HCT116 (cell line): Measurements from ENCODE around the gene HOXB7. TPM values are rescaled to one million over a fixed set of nuclear protein-coding genes. Genes with fewer than 3 reads are reported as not detected.

Experiments
- ATAC-seq: fragments of 200-7000 bp; cut with Tn5 transposase; 2 replicates; pipeline ENCODE4 v1.9.1; 2020; ENCODE audit warnings: mild to moderate bottlenecking, moderate library complexity
- BruUV-seq: library from RNA; stranded (reverse); fragments of 400-500 nt; replicated peaks from 2 replicates; lab custom pipeline; 2021; lab: Mats Ljungman, UMichigan
- CTCF ChIA-PET: fragments of 300-600 bp; sonication (Branson Sonifier 250); formaldehyde crosslinking; loops from one replicate; lab custom pipeline; 2021; ENCODE audit warnings: antibody characterized with exemption; lab: Charles Lee
- POLR2A ChIA-PET: fragments of 300-600, 350-600 bp; sonication (Branson Sonifier 250); formaldehyde crosslinking; loops from one replicate; lab custom pipeline; 2021; ENCODE audit warnings: antibody characterized with exemption; lab: Charles Lee
- RAD21 ChIA-PET, 2 experiments: fragments of 300-600 bp; sonication (Branson Sonifier 250); formaldehyde crosslinking; loops; one replicate each; lab custom pipeline; 2023; ENCODE audit warnings: low total read pairs in 2 of 2; ENCODE audit not compliant: uncharacterized antibody in 2 of 2, unreplicated experiment in 2 of 2, low non-redundant PET in 1 of 2; lab: Charles Lee
- DNase-seq: peaks from one replicate; pipeline ENCODE4 v3.0.0-alpha.2; 2010; ENCODE audit warnings: low read depth, low spot score
- H2AFZ ChIP-seq: fragments of 200-600 bp; shearing (Covaris generic), sonication (generic); 2 replicates; pipeline ENCODE4 v1.6.1; 2017; ENCODE audit warnings: low read depth, mixed run types, mixed read lengths, antibody characterized with exemption, low read length; ENCODE audit not compliant: poor library complexity, severe bottlenecking
- H3K27ac ChIP-seq: 2 replicates; pipeline ENCODE4 v1.5.1; 2012; ENCODE audit warnings: low read depth, low read length
- H3K27me3 ChIP-seq: fragments of 200-600 bp; sonication (generic); 2 replicates; pipeline ENCODE4 v1.6.1; 2016; ENCODE audit warnings: mixed run types, low read length, mixed read lengths; ENCODE audit not compliant: insufficient read depth
- H3K36me3 ChIP-seq, 2 experiments: fragments of 200-500 bp in 1 of 2; fragments of 200-600 bp in 1 of 2; sonication (Bioruptor generic) in 1 of 2; sonication (generic) in 1 of 2; 2 replicates each; pipeline versions ENCODE4 v1.5.1 to v1.6.1; 2014 to 2016; ENCODE audit warnings: low read length in 2 of 2, inconsistent platforms in 1 of 2, mixed read lengths in 1 of 2, mixed run types in 1 of 2; ENCODE audit not compliant: insufficient read depth in 2 of 2, control insufficient read depth in 1 of 2
- H3K4me1 ChIP-seq, 2 experiments: fragments of 200-600 bp in 1 of 2; sonication (generic) in 1 of 2; 2 replicates each; pipeline versions ENCODE4 v1.5.1 to v1.6.1; 2012 to 2017; ENCODE audit warnings: low read length in 2 of 2, inconsistent platforms in 1 of 2, mild to moderate bottlenecking in 1 of 2, mixed read lengths in 1 of 2, mixed run types in 1 of 2, moderate library complexity in 1 of 2; ENCODE audit not compliant: insufficient read depth in 2 of 2, control insufficient read depth in 1 of 2
- H3K4me2 ChIP-seq: fragments of 200-600 bp; sonication (generic); 2 replicates; pipeline ENCODE4 v1.6.1; 2017; ENCODE audit warnings: mixed run types, low read length, mixed read lengths
- H3K4me3 ChIP-seq, 2 experiments: fragments of 200-600 bp in 1 of 2; sonication (generic) in 1 of 2; replicated peaks in 1 of 2; 2 replicates each; pipeline ENCODE4 v1.5.1; 2011 to 2016; ENCODE audit warnings: low read length in 2 of 2, control low read depth in 1 of 2, low read depth in 1 of 2, mild to moderate bottlenecking in 1 of 2, mixed read lengths in 1 of 2, mixed run types in 1 of 2
- H3K79me2 ChIP-seq: fragments of 200-600 bp; sonication (generic); 2 replicates; pipeline ENCODE4 v1.6.1; 2017; ENCODE audit warnings: mild to moderate bottlenecking, mixed run types, low read length, moderate library complexity, mixed read lengths; ENCODE audit not compliant: insufficient read depth
- H3K9ac ChIP-seq: fragments of 200-600 bp; sonication (generic); 2 replicates; pipeline ENCODE4 v1.6.1; 2016; ENCODE audit warnings: low read length, mixed read lengths
- H3K9me2 ChIP-seq: fragments of 200-600 bp; sonication (generic), shearing (Covaris generic); 2 replicates; pipeline ENCODE4 v1.6.1; 2017; ENCODE audit warnings: mixed run types, mild to moderate bottlenecking, moderate library complexity; ENCODE audit not compliant: insufficient read depth
- H3K9me3 ChIP-seq, 2 experiments: fragments of 200-500 bp in 1 of 2; fragments of 200-600 bp in 1 of 2; sonication (Bioruptor generic) in 1 of 2; sonication (generic) in 1 of 2; 2 replicates each; pipeline ENCODE4 v1.6.1; 2014 to 2017; ENCODE audit warnings: low read length in 2 of 2, mixed read lengths in 2 of 2, inconsistent platforms in 1 of 2, low read depth in 1 of 2, mild to moderate bottlenecking in 1 of 2, mixed run types in 1 of 2, moderate library complexity in 1 of 2; ENCODE audit not compliant: control insufficient read depth in 1 of 2, insufficient read depth in 1 of 2
- H4K20me1 ChIP-seq: fragments of 200-600 bp; sonication (generic), shearing (Covaris generic); 2 replicates; pipeline ENCODE4 v1.6.1; 2017; ENCODE audit warnings: mixed run types, mild to moderate bottlenecking, moderate library complexity; ENCODE audit not compliant: insufficient read depth
- ATF3 ChIP-seq: IDR thresholded peaks from 2 replicates; pipeline ENCODE4 v1.6.1; 2012
- JUND ChIP-seq: IDR thresholded peaks from 2 replicates; pipeline ENCODE4 v1.6.1; 2012
- POLR2AphosphoS5 ChIP-seq: IDR thresholded peaks from 2 replicates; pipeline ENCODE4 v1.6.1; 2011; ENCODE audit warnings: mild to moderate bottlenecking, low read depth, low read length, moderate library complexity
- YY1 ChIP-seq: IDR thresholded peaks from 2 replicates; pipeline ENCODE4 v1.6.1; 2011; ENCODE audit warnings: low read length, low read depth, moderate library complexity, mild to moderate bottlenecking; ENCODE audit not compliant: insufficient replicate concordance; ENCODE audit errors: extremely low read depth
- ZFX ChIP-seq: fragments of 450-650 bp; IDR thresholded peaks from 2 replicates; pipeline ENCODE4 v1.6.1; 2017
- intact Hi-C: fragments of 100-400 bp; cut with micrococcal nuclease; formaldehyde crosslinking; loops from 2 replicates; pipeline ENCODE4 v1.10.0; 2022
- total RNA-seq: library from RNA; stranded (reverse); gene quantifications from one replicate; pipeline ENCODE4 v1.2.1, GENCODE V29; 2021; ENCODE audit not compliant: unreplicated experiment

HOXB7 gene
- total RNA-seq, 1 experiment from 2014 or later = 33.6 TPM

- RAD21 ChIA-PET = no interaction called here
- CTCF ChIA-PET = interaction anchor here (0.8 to 2.4 kb wide), 8 partner anchors 12 to 612 kb away, joined by 3 to 12 read pairs (median 4); partner anchors contain the start of genes ATP5MC1 and HOXB9
- peaks cover 72% of the 10 kb centered on the region for H3K79me2 ChIP-seq
- no peak overlapping the region for H3K27ac ChIP-seq
- H3K9ac ChIP-seq = no peak overlapping the region
- no peak overlapping the region for H3K4me3 ChIP-seq
- H2AFZ ChIP-seq = no peak overlapping the region
- H3K9me3 ChIP-seq = no peaks in the 10 kb centered on the region
- H4K20me1 ChIP-seq = no peaks in the 10 kb centered on the region
- H3K4me2 ChIP-seq = no peak overlapping the region
- no peaks in the 10 kb centered on the region for H3K27me3 ChIP-seq
- peaks cover 14 to 30% of the 10 kb centered on the region in 2 experiments; a peak in 3 of 4 replicates for H3K36me3 ChIP-seq
- no peak for TF ChIP-seq ZFX
- TF ChIP-seq ATF3 = no peak
- no peak for TF ChIP-seq JUND
- TF ChIP-seq POLR2AphosphoS5 = no peak
- no peak for TF ChIP-seq YY1
- no TSS peak for BruUV-seq
- DNase-seq (no peak), ATAC-seq (no peak)
- intact Hi-C loops = no loop called here
- no peaks in the 10 kb centered on the region for H3K9me2 ChIP-seq
- H3K4me1 ChIP-seq = peaks cover 8 to 19% of the 10 kb centered on the region in 2 experiments; a peak in 3 of 4 replicates
- POLR2A ChIA-PET = interaction anchor here (1.3 kb wide), 1 partner anchor 11 kb away, joined by 5 read pairs; the partner anchor contains the start of gene HOXB9
These were observed 26.8 kb upstream of the HOXB7 start for GRCh38 chr17:48637323-48638260.
